Central memory CD8-positive, alpha-beta T cell (primary cell): ENCODE results near the gene MRPS23.

Experiments used
- ATAC-seq: fragments of 150-1000 bp; cut with Tn5 transposase; replicated peaks from 2 replicates; pipeline ENCODE4 v1.10.0; 2022; ENCODE audit warnings: mild to moderate bottlenecking, moderate FRiP score, moderate number of reproducible peaks; ENCODE audit not compliant: poor library complexity, severe bottlenecking; ENCODE audit errors: extremely low read depth
- DNase-seq, 2 donors: peaks; one replicate each; pipeline ENCODE4 v3.0.0; 2021; ENCODE audit warnings: low spot score in 2 of 2
- H3K27ac Mint-ChIP-seq: one replicate; pipeline ENCODE4 v1.8.0; 2022; ENCODE audit warnings: low read depth, mild to moderate bottlenecking, moderate library complexity, mixed read lengths
- H3K27me3 Mint-ChIP-seq: one replicate; pipeline ENCODE4 v1.8.0; 2022; ENCODE audit warnings: mixed read lengths
- H3K36me3 Mint-ChIP-seq: one replicate; pipeline ENCODE4 v1.8.0; 2022; ENCODE audit warnings: mild to moderate bottlenecking, moderate library complexity, mixed read lengths; ENCODE audit not compliant: insufficient read depth
- H3K4me1 Mint-ChIP-seq: one replicate; pipeline ENCODE4 v1.8.0; 2022; ENCODE audit warnings: mixed read lengths
- H3K4me3 Mint-ChIP-seq: one replicate; pipeline ENCODE4 v1.8.0; 2022; ENCODE audit warnings: mild to moderate bottlenecking, moderate library complexity, mixed read lengths
- H3K9me3 Mint-ChIP-seq: one replicate; pipeline ENCODE4 v1.8.0; 2022; ENCODE audit warnings: mixed read lengths

Gene MRPS23

GRCh38 chr17:57810721-57811637, 38.9 kb downstream of the MRPS23 start:
- Mint-ChIP-seq H3K27me3 (peaks cover 86% of the 10 kb centered on the region), H3K27ac (no peak overlapping the region), H3K36me3 (no peaks in the 10 kb centered on the region), H3K9me3 (no peaks in the 10 kb centered on the region), H3K4me3 (no peak overlapping the region), H3K4me1 (no peaks in the 10 kb centered on the region)
- DNase-seq (no peak), ATAC-seq (no peak)

GRCh38 chr17:57809879-57810278, 40.0 kb downstream of the MRPS23 start:
- ATAC-seq (no peak), DNase-seq (no peak)
- Mint-ChIP-seq H3K9me3 (no peaks in the 10 kb centered on the region), H3K36me3 (no peaks in the 10 kb centered on the region), H3K27ac (no peak overlapping the region), H3K27me3 (peaks cover 82% of the 10 kb centered on the region), H3K4me1 (no peaks in the 10 kb centered on the region), H3K4me3 (no peak overlapping the region)

- DNase-seq = no peak
- ATAC-seq = no peak
- Mint-ChIP-seq H3K27ac (no peak overlapping the region), H3K4me1 (no peaks in the 10 kb centered on the region), H3K36me3 (no peaks in the 10 kb centered on the region), H3K9me3 (no peaks in the 10 kb centered on the region), H3K27me3 (peaks cover 72% of the 10 kb centered on the region), H3K4me3 (no peak overlapping the region)
Observed at GRCh38 chr17:57808882-57809281, 41.0 kb downstream of the MRPS23 start.

GRCh38 chr17:57806167-57806830, 43.5 kb downstream of the MRPS23 start:
- Mint-ChIP-seq H3K4me1 (no peaks in the 10 kb centered on the region), H3K9me3 (peaks cover 8% of the 10 kb centered on the region), H3K27me3 (peaks cover 59% of the 10 kb centered on the region)

GRCh38 chr17:57803021-57803420, 46.8 kb downstream of the MRPS23 start:
- Mint-ChIP-seq H3K27ac (no peak overlapping the region), H3K4me3 (no peak overlapping the region), H3K9me3 (peaks cover 8% of the 10 kb centered on the region), H3K27me3 (peaks cover 27% of the 10 kb centered on the region), H3K36me3 (no peaks in the 10 kb centered on the region), H3K4me1 (no peaks in the 10 kb centered on the region)
- ATAC-seq = no peak
- DNase-seq = no peak

More at GRCh38 chr17:57806167-57806830, 43.5 kb downstream of the MRPS23 start:
- Mint-ChIP-seq H3K4me3 (no peak overlapping the region), H3K27ac (no peak overlapping the region), H3K36me3 (no peaks in the 10 kb centered on the region)
- DNase-seq (no peak), ATAC-seq (no peak)

GRCh38 chr17:57801044-57801711, 48.7 kb downstream of the MRPS23 start:
- ATAC-seq = no peak
- Mint-ChIP-seq H3K4me3 (no peak overlapping the region), H3K27ac (no peak overlapping the region), H3K4me1 (no peaks in the 10 kb centered on the region), H3K9me3 (peaks cover 8% of the 10 kb centered on the region), H3K36me3 (no peaks in the 10 kb centered on the region), H3K27me3 (peaks cover 9% of the 10 kb centered on the region)
- no peak for DNase-seq

- ATAC-seq (no peak), DNase-seq (no peak)
- Mint-ChIP-seq H3K4me3 (no peak overlapping the region), H3K4me1 (no peaks in the 10 kb centered on the region), H3K27me3 (peaks cover 31% of the 10 kb centered on the region), H3K9me3 (no peaks in the 10 kb centered on the region), H3K36me3 (peaks cover 1% of the 10 kb centered on the region), H3K27ac (peak overlapping the region; percentile 3)
Observed at GRCh38 chr17:57794841-57795240, 55.0 kb downstream of the MRPS23 start.

GRCh38 chr17:57788725-57789124, 61.1 kb downstream of the MRPS23 start:
- no peaks in the 10 kb centered on the region for H3K9me3 Mint-ChIP-seq
- H3K27ac Mint-ChIP-seq = no peak overlapping the region
- H3K4me1 Mint-ChIP-seq = no peaks in the 10 kb centered on the region
- DNase-seq = no peak
- ATAC-seq = no peak
- no peaks in the 10 kb centered on the region for H3K36me3 Mint-ChIP-seq
- H3K27me3 Mint-ChIP-seq = peaks cover 67% of the 10 kb centered on the region
- no peak overlapping the region for H3K4me3 Mint-ChIP-seq

- H3K4me1 Mint-ChIP-seq = no peaks in the 10 kb centered on the region
- H3K27ac Mint-ChIP-seq = no peak overlapping the region
- no peaks in the 10 kb centered on the region for H3K36me3 Mint-ChIP-seq
- H3K9me3 Mint-ChIP-seq = no peaks in the 10 kb centered on the region
- no peak for ATAC-seq
- DNase-seq = no peak
- no peak overlapping the region for H3K4me3 Mint-ChIP-seq
- H3K27me3 Mint-ChIP-seq = peaks cover 46% of the 10 kb centered on the region
Observed at GRCh38 chr17:57785022-57785421, 64.8 kb downstream of the MRPS23 start.
